ENCODE data around the gene HSPA9. TPM values are rescaled to one million over a fixed set of nuclear protein-coding genes. Genes with fewer than 3 reads are reported as not detected.

The HSPA9 gene
- total RNA-seq, 1 donor from 2014 or later, result 201 TPM

Other genes with a start within 250 kb of the HSPA9 start
- 7.5 and 9.1 TPM in 2 replicates for gene CDC25C, start 243.6 kb downstream of the HSPA9 start, total RNA-seq
- gene FAM53C, start 237.1 kb downstream of the HSPA9 start, total RNA-seq, result 23.6 and 23.9 TPM in 2 replicates
- gene KDM3B, start 222.7 kb downstream of the HSPA9 start, total RNA-seq, result 63.9 and 68.5 TPM in 2 replicates
- gene REEP2, start 136.3 kb downstream of the HSPA9 start, total RNA-seq, result 1.1 and 1.8 TPM in 2 replicates
- gene EGR1, start 109.9 kb downstream of the HSPA9 start, total RNA-seq, result 14.9 and 15.9 TPM in 2 replicates
- 95.7 and 102 TPM in 2 replicates for gene ETF1, start 32.2 kb downstream of the HSPA9 start, total RNA-seq
- 52.8 and 53.9 TPM in 2 replicates for gene CTNNA1, start 178.0 kb upstream of the HSPA9 start, total RNA-seq